ENCODE measurements around the gene DNAH17. TPM values are rescaled to one million over a fixed set of nuclear protein-coding genes. Genes with fewer than 3 reads are reported as not detected.

DNAH17 gene
- total RNA-seq, 5 donors from 2014 or later (not counting 1 experiment from before 2014, with no cell fraction given), result 0.33 to 1.2 (median 1.1) TPM

DNA sequence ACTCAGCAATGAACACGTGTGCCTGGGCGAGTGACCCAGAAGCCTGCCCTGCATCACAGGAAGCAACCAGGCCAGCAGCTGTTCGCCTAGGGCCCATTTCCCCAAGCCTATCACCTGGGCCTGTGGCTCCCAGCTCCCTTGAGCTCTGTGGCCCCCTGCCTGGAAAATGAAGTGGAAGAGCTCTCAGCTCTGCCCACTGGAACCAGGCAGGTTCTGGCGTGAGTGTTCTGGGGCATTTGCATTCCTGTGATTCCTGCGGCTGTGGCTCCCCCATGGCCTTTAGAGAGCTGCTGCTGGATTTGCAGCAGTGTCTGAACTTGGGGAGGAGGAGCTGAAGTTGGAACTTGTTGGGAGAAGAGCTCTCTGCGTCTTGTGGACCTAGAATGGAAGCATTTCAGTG, 175.9 kb downstream of the DNAH17 start:
- Mint-ChIP-seq H3K9me3 (no peaks in the 10 kb centered on the region), H3K27ac (no peak overlapping the region), H3K4me1 (peaks cover 6 to 7% (median 6%) of the 10 kb centered on the region in 3 donors), H3K36me3 (peaks cover 75% of the 10 kb centered on the region), H3K27me3 (no peaks in the 10 kb centered on the region), H3K4me3 (no peak overlapping the region)
- Histone ChIP-seq H3K27me3 (replicated peaks in 1 of 2; ENCODE audit: control insufficient read depth in 2 of 2, extremely low read depth in 1 of 2, insufficient read depth in 2 of 2, low read length in 1 of 2) (no peaks in the 10 kb centered on the region), H3K9me3 (no peaks in the 10 kb centered on the region), H3K4me1 (ENCODE audit: control insufficient read depth in 1 of 2, extremely low read depth in 1 of 2, insufficient read depth in 2 of 2, low read length in 2 of 2) (no peaks in the 10 kb centered on the region), H3K4me3 (ENCODE audit: control insufficient read depth in 1 of 2, extremely low read depth in 1 of 2, low read length in 1 of 2) (no peak overlapping the region), H3K36me3 (ENCODE audit: control insufficient read depth in 2 of 2, extremely low read depth in 1 of 2, insufficient read depth in 1 of 2, low read length in 1 of 2) (peaks cover 14 to 87% of the 10 kb centered on the region in 2 donors), H3K27ac (ENCODE audit: low read length) (no peak overlapping the region)
- ChIA-PET CTCF (interaction anchor here in 1 of 2 donors (0.6 kb wide), 1 partner anchor 147 kb away, joined by 3 read pairs; no protein-coding TSS in a partner anchor), POLR2A (no interaction called here)
- DNase-seq (no peak), ATAC-seq (replicated peaks in 1 of 4) (no peak)
- WGBS (ENCODE audit: insufficient coverage), result 76% methylated on average over 5 of the region's 6 CpGs

DNA sequence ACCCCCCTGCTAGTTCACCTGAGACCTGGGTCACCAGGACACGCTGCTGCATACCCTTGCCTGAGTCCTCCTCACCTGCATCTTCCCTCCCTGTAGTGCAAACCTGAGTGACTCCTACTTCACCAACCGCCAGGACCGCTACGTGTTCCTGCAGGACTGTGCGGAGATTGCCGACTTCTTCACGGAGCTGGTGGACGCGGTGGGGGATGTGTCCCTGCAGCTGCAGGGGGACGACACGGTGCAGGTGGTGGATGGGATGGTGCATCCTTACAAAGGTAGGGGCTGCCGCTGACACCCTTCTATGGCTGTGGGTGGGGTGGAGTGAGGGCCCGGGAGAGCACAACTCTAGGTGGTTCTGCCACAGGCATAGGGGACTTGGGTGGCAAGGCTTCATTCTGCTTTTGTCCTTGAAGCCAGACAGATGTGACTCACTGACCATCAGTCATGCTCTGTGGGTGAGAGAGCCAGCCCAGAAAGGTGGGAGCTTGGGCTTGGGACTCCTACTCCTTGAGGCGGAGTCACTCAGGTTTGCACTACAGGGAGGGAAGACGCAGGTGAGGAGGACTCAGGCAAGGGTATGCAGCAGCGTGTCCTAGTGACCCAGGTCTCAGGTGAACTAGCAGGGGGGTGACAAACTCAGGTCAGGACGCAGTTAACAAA, 176.5 kb downstream of the DNAH17 start:
- Histone ChIP-seq H3K27ac (ENCODE audit: low read length) (no peak overlapping the region), H3K27me3 (replicated peaks in 1 of 2; ENCODE audit: control insufficient read depth in 2 of 2, extremely low read depth in 1 of 2, insufficient read depth in 2 of 2, low read length in 1 of 2) (no peaks in the 10 kb centered on the region), H3K4me1 (ENCODE audit: control insufficient read depth in 1 of 2, extremely low read depth in 1 of 2, insufficient read depth in 2 of 2, low read length in 2 of 2) (no peaks in the 10 kb centered on the region), H3K9me3 (no peaks in the 10 kb centered on the region), H3K4me3 (ENCODE audit: control insufficient read depth in 1 of 2, extremely low read depth in 1 of 2, low read length in 1 of 2) (no peak overlapping the region), H3K36me3 (ENCODE audit: control insufficient read depth in 2 of 2, extremely low read depth in 1 of 2, insufficient read depth in 1 of 2, low read length in 1 of 2) (peaks cover 14 to 90% of the 10 kb centered on the region in 2 donors)
- Mint-ChIP-seq H3K36me3 (peaks cover 78% of the 10 kb centered on the region), H3K27ac (no peak overlapping the region), H3K27me3 (no peaks in the 10 kb centered on the region), H3K4me3 (no peak overlapping the region), H3K4me1 (peaks cover 4 to 6% (median 4%) of the 10 kb centered on the region in 3 donors), H3K9me3 (no peaks in the 10 kb centered on the region)
- 84% methylated on average over 8 of the region's 17 CpGs for WGBS (ENCODE audit: insufficient coverage)
- ChIA-PET POLR2A (no interaction called here), CTCF (interaction anchor here in 1 of 2 donors (0.6 kb wide), 2 partner anchors 38 to 146 kb away, joined by 3 to 4 read pairs; no protein-coding TSS in a partner anchor)
- ATAC-seq (replicated peaks in 1 of 4) (no peak), DNase-seq (no peak)

DNA sequence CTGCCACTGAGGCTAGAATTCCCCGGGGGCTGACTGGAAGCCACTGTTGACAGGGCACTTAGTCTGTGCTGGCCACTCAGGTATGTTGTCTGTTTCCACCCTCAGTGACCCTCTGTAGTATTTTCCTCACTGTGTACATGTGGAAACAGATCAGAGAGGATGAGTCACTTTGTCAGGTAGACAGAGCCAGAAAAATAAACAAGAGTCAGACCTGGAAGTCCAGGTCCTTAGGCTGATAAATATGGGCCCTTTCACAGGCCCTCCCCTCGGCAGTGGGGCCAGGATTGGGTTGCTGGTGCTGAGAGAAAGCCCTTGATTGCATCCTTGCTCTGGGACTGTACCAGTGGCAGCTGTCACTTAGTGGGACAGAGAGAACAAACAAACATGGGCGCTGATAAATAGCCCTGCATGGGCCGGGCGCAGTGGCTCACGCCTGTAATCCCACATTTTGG, 177.5 kb downstream of the DNAH17 start:
- POLR2A ChIA-PET, result no interaction called here
- no peak for DNase-seq
- WGBS (ENCODE audit: insufficient coverage), result 75% methylated on average over 6 of the region's 6 CpGs
- H3K36me3 ChIP-seq (ENCODE audit: control insufficient read depth in 2 of 2, extremely low read depth in 1 of 2, insufficient read depth in 1 of 2, low read length in 1 of 2), result peaks cover 14 to 93% of the 10 kb centered on the region in 2 donors
- H3K27me3 ChIP-seq (replicated peaks in 1 of 2; ENCODE audit: control insufficient read depth in 2 of 2, extremely low read depth in 1 of 2, insufficient read depth in 2 of 2, low read length in 1 of 2), result no peaks in the 10 kb centered on the region
- ATAC-seq (replicated peaks in 1 of 4), result no peak
- H3K27me3 Mint-ChIP-seq, result no peaks in the 10 kb centered on the region
- no peaks in the 10 kb centered on the region for H3K9me3 Mint-ChIP-seq
- H3K9me3 ChIP-seq, result no peaks in the 10 kb centered on the region
- H3K4me1 Mint-ChIP-seq, result peaks cover 0 to 11% (median 7%) of the 10 kb centered on the region in 3 donors
- no peak overlapping the region for H3K27ac Mint-ChIP-seq
- CTCF ChIA-PET, result no interaction called here
- H3K4me1 ChIP-seq (ENCODE audit: control insufficient read depth in 1 of 2, extremely low read depth in 1 of 2, insufficient read depth in 2 of 2, low read length in 2 of 2), result no peaks in the 10 kb centered on the region
- no peak overlapping the region for H3K4me3 Mint-ChIP-seq
- no peak overlapping the region for H3K4me3 ChIP-seq (ENCODE audit: control insufficient read depth in 1 of 2, extremely low read depth in 1 of 2, low read length in 1 of 2)
- H3K27ac ChIP-seq (ENCODE audit: low read length), result no peak overlapping the region
- H3K36me3 Mint-ChIP-seq, result peaks cover 79% of the 10 kb centered on the region

DNA sequence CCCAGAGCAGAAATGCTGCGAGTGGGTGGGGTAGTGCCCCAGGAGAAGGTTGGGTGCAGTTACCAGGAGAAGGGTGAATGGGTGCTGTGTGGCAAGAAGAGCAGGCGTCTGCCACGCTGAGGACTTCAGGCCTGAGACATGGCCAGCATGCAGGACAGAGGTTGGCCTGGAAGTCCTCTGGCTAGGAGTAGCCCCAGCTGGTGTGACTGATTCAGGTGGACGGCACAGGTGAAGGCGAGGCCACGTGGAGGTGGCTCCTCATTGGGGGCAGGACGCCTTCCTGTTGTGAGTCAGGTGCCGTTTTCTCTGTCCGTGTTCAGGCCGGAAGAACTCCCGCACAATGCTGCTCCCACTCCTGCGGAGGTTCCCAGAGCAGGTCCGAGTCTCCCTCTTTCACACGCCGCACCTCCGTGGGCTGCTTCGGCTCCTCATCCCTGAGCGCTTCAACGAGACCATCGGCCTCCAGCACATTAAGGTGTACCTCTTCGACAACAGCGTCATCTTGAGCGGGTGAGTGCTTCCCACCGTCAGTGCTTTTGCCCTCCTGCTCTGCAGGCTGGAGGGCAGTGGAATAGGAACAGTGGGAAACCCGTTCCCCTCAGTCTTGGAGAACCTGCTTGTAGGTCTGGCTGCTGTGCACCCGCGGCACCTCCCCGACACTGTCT, 178.0 kb downstream of the DNAH17 start:
- Histone ChIP-seq H3K4me3 (ENCODE audit: control insufficient read depth in 1 of 2, extremely low read depth in 1 of 2, low read length in 1 of 2) (no peak overlapping the region), H3K27ac (ENCODE audit: low read length) (no peak overlapping the region), H3K36me3 (ENCODE audit: control insufficient read depth in 2 of 2, extremely low read depth in 1 of 2, insufficient read depth in 1 of 2, low read length in 1 of 2) (peaks cover 14 to 90% of the 10 kb centered on the region in 2 donors), H3K9me3 (no peaks in the 10 kb centered on the region), H3K4me1 (ENCODE audit: control insufficient read depth in 1 of 2, extremely low read depth in 1 of 2, insufficient read depth in 2 of 2, low read length in 2 of 2) (no peaks in the 10 kb centered on the region), H3K27me3 (replicated peaks in 1 of 2; ENCODE audit: control insufficient read depth in 2 of 2, extremely low read depth in 1 of 2, insufficient read depth in 2 of 2, low read length in 1 of 2) (no peaks in the 10 kb centered on the region)
- peaks cover 0 to 11% (median 9%) of the 10 kb centered on the region in 3 donors for H3K4me1 Mint-ChIP-seq
- WGBS (ENCODE audit: insufficient coverage), result 88% methylated on average over 28 of the region's 28 CpGs
- no peaks in the 10 kb centered on the region for H3K27me3 Mint-ChIP-seq
- H3K36me3 Mint-ChIP-seq, result peaks cover 77% of the 10 kb centered on the region
- no peaks in the 10 kb centered on the region for H3K9me3 Mint-ChIP-seq
- DNase-seq (no peak), ATAC-seq (replicated peaks in 1 of 4) (no peak)
- CTCF ChIA-PET, result no interaction called here
- H3K27ac Mint-ChIP-seq, result no peak overlapping the region
- no peak overlapping the region for H3K4me3 Mint-ChIP-seq
- POLR2A ChIA-PET, result no interaction called here

DNA sequence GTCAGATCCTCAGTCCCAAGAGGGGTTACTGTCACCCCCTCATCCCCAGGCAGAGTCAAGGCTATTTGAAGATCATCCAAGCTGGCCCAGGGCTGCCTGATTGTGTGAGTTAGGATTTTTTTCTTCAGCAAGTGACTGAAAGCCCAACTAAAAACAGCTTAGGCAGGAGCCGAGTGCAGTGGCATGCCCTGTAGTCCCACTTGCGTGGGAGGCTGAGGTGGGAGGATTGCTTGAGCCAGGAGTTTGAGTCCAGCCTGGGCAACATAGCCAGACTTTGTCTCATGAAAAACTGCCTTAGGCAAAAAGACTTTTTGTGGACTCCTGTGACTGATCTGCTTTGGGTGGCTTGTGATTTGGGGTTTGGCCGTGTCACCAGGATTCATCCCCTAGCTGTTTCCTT, 178.8 kb downstream of the DNAH17 start:
- no peaks in the 10 kb centered on the region for H3K27me3 Mint-ChIP-seq
- Histone ChIP-seq H3K27me3 (replicated peaks in 1 of 2; ENCODE audit: control insufficient read depth in 2 of 2, extremely low read depth in 1 of 2, insufficient read depth in 2 of 2, low read length in 1 of 2) (no peaks in the 10 kb centered on the region), H3K36me3 (ENCODE audit: control insufficient read depth in 2 of 2, extremely low read depth in 1 of 2, insufficient read depth in 1 of 2, low read length in 1 of 2) (peaks cover 10 to 87% of the 10 kb centered on the region in 2 donors), H3K27ac (ENCODE audit: low read length) (no peak overlapping the region), H3K4me3 (ENCODE audit: control insufficient read depth in 1 of 2, extremely low read depth in 1 of 2, low read length in 1 of 2) (no peak overlapping the region), H3K4me1 (ENCODE audit: control insufficient read depth in 1 of 2, extremely low read depth in 1 of 2, insufficient read depth in 2 of 2, low read length in 2 of 2) (no peaks in the 10 kb centered on the region), H3K9me3 (no peaks in the 10 kb centered on the region)
- peaks cover 75% of the 10 kb centered on the region for H3K36me3 Mint-ChIP-seq
- CTCF ChIA-PET, result no interaction called here
- no peak for DNase-seq
- 95% methylated on average over 2 of the region's 3 CpGs for WGBS (ENCODE audit: insufficient coverage)
- no peak for ATAC-seq (replicated peaks in 1 of 4)
- POLR2A ChIA-PET, result no interaction called here
- no peak overlapping the region for H3K27ac Mint-ChIP-seq
- H3K9me3 Mint-ChIP-seq, result no peaks in the 10 kb centered on the region
- peaks cover 0 to 14% (median 12%) of the 10 kb centered on the region in 3 donors for H3K4me1 Mint-ChIP-seq
- H3K4me3 Mint-ChIP-seq, result no peak overlapping the region

DNA sequence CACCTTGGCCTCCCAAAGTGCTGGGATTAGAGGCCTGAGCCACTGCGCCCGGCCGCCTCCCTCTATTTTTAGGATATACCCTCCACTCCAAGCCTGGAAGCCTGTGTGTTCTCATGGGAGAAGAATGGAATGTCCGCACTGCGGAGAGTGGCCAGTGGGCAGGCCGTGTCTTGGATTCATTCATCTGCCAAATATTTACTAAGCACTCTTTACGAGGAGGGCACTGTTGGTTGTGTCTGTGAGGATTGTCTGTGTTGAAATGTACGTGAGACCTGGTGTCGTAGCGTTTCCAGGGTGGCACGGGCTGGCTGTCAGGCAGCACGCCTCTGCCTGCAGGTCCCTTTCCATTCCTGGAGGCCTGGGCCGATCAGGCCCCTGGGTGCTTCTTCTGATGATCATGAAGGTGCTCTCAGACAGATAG, 179.5 kb downstream of the DNAH17 start:
- Histone ChIP-seq H3K27ac (ENCODE audit: low read length) (no peak overlapping the region), H3K27me3 (replicated peaks in 1 of 2; ENCODE audit: control insufficient read depth in 2 of 2, extremely low read depth in 1 of 2, insufficient read depth in 2 of 2, low read length in 1 of 2) (no peaks in the 10 kb centered on the region), H3K9me3 (no peaks in the 10 kb centered on the region), H3K4me3 (ENCODE audit: control insufficient read depth in 1 of 2, extremely low read depth in 1 of 2, low read length in 1 of 2) (no peak overlapping the region), H3K36me3 (ENCODE audit: control insufficient read depth in 2 of 2, extremely low read depth in 1 of 2, insufficient read depth in 1 of 2, low read length in 1 of 2) (peaks cover 11 to 84% of the 10 kb centered on the region in 2 donors), H3K4me1 (ENCODE audit: control insufficient read depth in 1 of 2, extremely low read depth in 1 of 2, insufficient read depth in 2 of 2, low read length in 2 of 2) (no peaks in the 10 kb centered on the region)
- ATAC-seq (replicated peaks in 1 of 4), result no peak
- H3K4me3 Mint-ChIP-seq, result no peak overlapping the region
- CTCF ChIA-PET, result no interaction called here
- H3K9me3 Mint-ChIP-seq, result no peaks in the 10 kb centered on the region
- WGBS (ENCODE audit: insufficient coverage), result 73% methylated on average over 7 of the region's 13 CpGs
- DNase-seq, result no peak
- H3K27me3 Mint-ChIP-seq, result no peaks in the 10 kb centered on the region
- POLR2A ChIA-PET, result no interaction called here
- H3K27ac Mint-ChIP-seq, result no peak overlapping the region
- peaks cover 0 to 16% (median 14%) of the 10 kb centered on the region in 3 donors for H3K4me1 Mint-ChIP-seq
- H3K36me3 Mint-ChIP-seq, result peaks cover 70% of the 10 kb centered on the region

Measured in T-cell (primary cell).